ENCODE data around the gene SLC17A1.

Gene SLC17A1

GRCh38 chr6:25832307-25832662 lies 433 bp upstream of the SLC17A1 start:
- no peak overlapping the region for H3K4me2 ChIP-seq (ENCODE audit: low read length)
- no peak overlapping the region for H3K27ac ChIP-seq (ENCODE audit: low read length)
- no peaks in the 10 kb centered on the region for H4K20me1 ChIP-seq (ENCODE audit: insufficient read depth, low read length)
- H3K36me3 ChIP-seq (replicated peaks; ENCODE audit: low read depth, low read length), result no peaks in the 10 kb centered on the region
- peaks cover 14% of the 10 kb centered on the region for H3K4me1 ChIP-seq (ENCODE audit: low read length)
- no peaks in the 10 kb centered on the region for H3K9me3 ChIP-seq (ENCODE audit: insufficient read depth, low read length)
- 0 out of 2 replicates have a peak, but pooled peaks cover 7% of the 10 kb centered on the region for H3K27me3 ChIP-seq (ENCODE audit: low read depth, low read length)
- H3K9ac ChIP-seq (ENCODE audit: low read length), result no peak overlapping the region
- H3K4me3 ChIP-seq (ENCODE audit: low read length), result no peak overlapping the region
- H2AFZ ChIP-seq (ENCODE audit: low read depth, low read length), result no peak overlapping the region
- H3K79me2 ChIP-seq (ENCODE audit: low read length), result no peaks in the 10 kb centered on the region
- no peak for TF ChIP-seq EZH2phosphoT487 (IDR thresholded peaks at IDR 0.05; ENCODE audit: low read depth)
- no peak for TF ChIP-seq CTCF (IDR thresholded peaks at IDR 0.05; ENCODE audit: low read depth, low read length)

GRCh38 chr6:25830458-25830857 lies 1.4 kb downstream of the SLC17A1 start:
- H3K79me2 ChIP-seq (ENCODE audit: low read length), result no peaks in the 10 kb centered on the region
- H2AFZ ChIP-seq (ENCODE audit: low read depth, low read length), result no peak overlapping the region
- peaks cover 14% of the 10 kb centered on the region for H3K4me1 ChIP-seq (ENCODE audit: low read length)
- H3K27me3 ChIP-seq (ENCODE audit: low read depth, low read length), result 0 out of 2 replicates have a peak, but pooled peaks cover 7% of the 10 kb centered on the region
- no peak overlapping the region for H3K4me2 ChIP-seq (ENCODE audit: low read length)
- no peaks in the 10 kb centered on the region for H4K20me1 ChIP-seq (ENCODE audit: insufficient read depth, low read length)
- TF ChIP-seq EZH2phosphoT487 (IDR thresholded peaks at IDR 0.05; ENCODE audit: low read depth) (no peak), CTCF (IDR thresholded peaks at IDR 0.05; ENCODE audit: low read depth, low read length) (no peak)
- no peak overlapping the region for H3K27ac ChIP-seq (ENCODE audit: low read length)
- no peak overlapping the region for H3K4me3 ChIP-seq (ENCODE audit: low read length)
- H3K9me3 ChIP-seq (ENCODE audit: insufficient read depth, low read length), result no peaks in the 10 kb centered on the region
- H3K9ac ChIP-seq (ENCODE audit: low read length), result no peak overlapping the region
- no peaks in the 10 kb centered on the region for H3K36me3 ChIP-seq (replicated peaks; ENCODE audit: low read depth, low read length)

GRCh38 chr6:25829375-25829774 lies 2.5 kb downstream of the SLC17A1 start:
- no peaks in the 10 kb centered on the region for H3K79me2 ChIP-seq (ENCODE audit: low read length)
- H3K4me1 ChIP-seq (ENCODE audit: low read length), result peaks cover 14% of the 10 kb centered on the region
- TF ChIP-seq EZH2phosphoT487 (IDR thresholded peaks at IDR 0.05; ENCODE audit: low read depth), result no peak
- TF ChIP-seq CTCF (IDR thresholded peaks at IDR 0.05; ENCODE audit: low read depth, low read length), result no peak
- no peak overlapping the region for H3K4me3 ChIP-seq (ENCODE audit: low read length)
- H3K4me2 ChIP-seq (ENCODE audit: low read length), result no peak overlapping the region
- no peaks in the 10 kb centered on the region for H3K9me3 ChIP-seq (ENCODE audit: insufficient read depth, low read length)
- no peak overlapping the region for H3K9ac ChIP-seq (ENCODE audit: low read length)
- H2AFZ ChIP-seq (ENCODE audit: low read depth, low read length), result no peak overlapping the region
- no peaks in the 10 kb centered on the region for H4K20me1 ChIP-seq (ENCODE audit: insufficient read depth, low read length)
- H3K27me3 ChIP-seq (ENCODE audit: low read depth, low read length), result 0 out of 2 replicates have a peak, but pooled peaks cover 7% of the 10 kb centered on the region
- no peak overlapping the region for H3K27ac ChIP-seq (ENCODE audit: low read length)
- H3K36me3 ChIP-seq (replicated peaks; ENCODE audit: low read depth, low read length), result no peaks in the 10 kb centered on the region

GRCh38 chr6:25821341-25821740 lies 10.5 kb downstream of the SLC17A1 start:
- H3K79me2 ChIP-seq (ENCODE audit: low read length), result no peaks in the 10 kb centered on the region
- H3K27ac ChIP-seq (ENCODE audit: low read length), result no peak overlapping the region
- H4K20me1 ChIP-seq (ENCODE audit: insufficient read depth, low read length), result no peaks in the 10 kb centered on the region
- H3K9me3 ChIP-seq (ENCODE audit: insufficient read depth, low read length), result no peaks in the 10 kb centered on the region
- H3K9ac ChIP-seq (ENCODE audit: low read length), result no peak overlapping the region
- no peak overlapping the region for H3K4me2 ChIP-seq (ENCODE audit: low read length)
- no peaks in the 10 kb centered on the region for H3K36me3 ChIP-seq (replicated peaks; ENCODE audit: low read depth, low read length)
- TF ChIP-seq CTCF (IDR thresholded peaks at IDR 0.05; ENCODE audit: low read depth, low read length) (no peak), EZH2phosphoT487 (IDR thresholded peaks at IDR 0.05; ENCODE audit: low read depth) (no peak)
- H3K4me1 ChIP-seq (ENCODE audit: low read length), result no peaks in the 10 kb centered on the region
- H2AFZ ChIP-seq (ENCODE audit: low read depth, low read length), result no peak overlapping the region
- no peak overlapping the region for H3K4me3 ChIP-seq (ENCODE audit: low read length)
- no peaks in the 10 kb centered on the region for H3K27me3 ChIP-seq (ENCODE audit: low read depth, low read length)
